NCI-H82 treated with DMSO at 0.1 percent for 48 hours (cell line): ENCODE measurements around the gene ZNF83.
"Not testable (repeated sequence)": the region's sequence is repeated elsewhere in the genome, so short reads cannot be mapped to it uniquely, and the experiment has no call there.

ENCODE experiments used
- DNase-seq: peaks from one replicate; lab custom pipeline; 2025; ENCODE audit not compliant: unreplicated experiment; lab: John Stamatoyannopoulos, UW

The ZNF83 gene

GRCh38 chr19:52637718-52638585, at the start of gene ZNF83:
Gene ZNF83, minus strand, starts transcription at chr19:52638355.
- DNase-seq = peak; percentile 78

GRCh38 chr19:52687684-52688083, 49.5 kb upstream of the ZNF83 start:
- DNase-seq = no peak

- no peak for DNase-seq
These were observed 47.7 kb upstream of the ZNF83 start for GRCh38 chr19:52685811-52686210.

GRCh38 chr19:52681216-52681615, 43.1 kb upstream of the ZNF83 start:
- not testable (repeated sequence) for DNase-seq

- no peak for DNase-seq
These were observed 41.4 kb upstream of the ZNF83 start for GRCh38 chr19:52679598-52679997.

- DNase-seq = not testable (repeated sequence)
These were observed 37.1 kb upstream of the ZNF83 start for GRCh38 chr19:52675239-52675638.

- DNase-seq = no peak
These were observed 34.9 kb upstream of the ZNF83 start for GRCh38 chr19:52673014-52673413.

- DNase-seq = no peak
These were observed 31.9 kb upstream of the ZNF83 start for GRCh38 chr19:52670046-52670445.

GRCh38 chr19:52669586-52669985, 31.4 kb upstream of the ZNF83 start:
- DNase-seq = no peak

GRCh38 chr19:52667972-52668371, 29.8 kb upstream of the ZNF83 start:
- no peak for DNase-seq

- DNase-seq = no peak
These were observed 28.4 kb upstream of the ZNF83 start for GRCh38 chr19:52666506-52666905.

- no peak for DNase-seq
These were observed 27.4 kb upstream of the ZNF83 start for GRCh38 chr19:52665529-52665928.

- DNase-seq = no peak
These were observed 26.9 kb upstream of the ZNF83 start for GRCh38 chr19:52665027-52665426.

GRCh38 chr19:52664461-52664860, 26.3 kb upstream of the ZNF83 start:
- peak; percentile 61 for DNase-seq

- no peak for DNase-seq
These were observed 24.5 kb upstream of the ZNF83 start for GRCh38 chr19:52662631-52663030.

GRCh38 chr19:52660981-52661380, 22.8 kb upstream of the ZNF83 start:
- no peak for DNase-seq

- DNase-seq = no peak
These were observed 20.9 kb upstream of the ZNF83 start for GRCh38 chr19:52659013-52659412.

- peak; percentile 20 for DNase-seq
These were observed 20.4 kb upstream of the ZNF83 start for GRCh38 chr19:52658595-52658994.

- DNase-seq = no peak
These were observed 15.0 kb upstream of the ZNF83 start for GRCh38 chr19:52653161-52653560.

GRCh38 chr19:52651956-52652355, 13.8 kb upstream of the ZNF83 start:
- no peak for DNase-seq

- DNase-seq = no peak
These were observed 10.3 kb upstream of the ZNF83 start for GRCh38 chr19:52648336-52649016.

- DNase-seq = no peak
These were observed 8.5 kb upstream of the ZNF83 start for GRCh38 chr19:52646571-52647217.
